GM21717 (cell line): ENCODE data around the gene PRPF40A.
"Not testable (repeated sequence)": the region's sequence is repeated elsewhere in the genome, so short reads cannot be mapped to it uniquely, and the experiment has no call there.

Experiments used
- ATAC-seq: cut with Tn5 transposase; IDR thresholded peaks from one replicate; pipeline ENCODE4 v1.9.1; 2021; ENCODE audit warnings: mild to moderate bottlenecking, moderate library complexity; ENCODE audit not compliant: unreplicated experiment

Gene PRPF40A

GRCh38 chr2:152717228-152718075 lies at the start of gene PRPF40A:
PRPF40A (minus strand) TSS chr2:152717461; CDS start chr2:152717439, 22 bp downstream.
- peak; percentile 69 for ATAC-seq

GRCh38 chr2:152766928-152767327 lies 49.7 kb upstream of the PRPF40A start:
- ATAC-seq, result no peak

GRCh38 chr2:152763651-152764050 lies 46.4 kb upstream of the PRPF40A start:
- no peak for ATAC-seq

GRCh38 chr2:152763208-152763607 lies 45.9 kb upstream of the PRPF40A start:
- not testable (repeated sequence) for ATAC-seq

- ATAC-seq, result no peak
Observed at GRCh38 chr2:152762202-152762601, 44.9 kb upstream of the PRPF40A start.

- no peak for ATAC-seq
Observed at GRCh38 chr2:152761214-152761613, 44.0 kb upstream of the PRPF40A start.

GRCh38 chr2:152759290-152760072 lies 42.2 kb upstream of the PRPF40A start:
- ATAC-seq, result no peak

- ATAC-seq, result no peak
Observed at GRCh38 chr2:152755029-152755428, 37.8 kb upstream of the PRPF40A start.

- ATAC-seq, result not testable (repeated sequence)
Observed at GRCh38 chr2:152747751-152748150, 30.5 kb upstream of the PRPF40A start.

- ATAC-seq, result peak; percentile 72
Observed at GRCh38 chr2:152743002-152743401, 25.7 kb upstream of the PRPF40A start.

GRCh38 chr2:152740743-152741328 lies 23.6 kb upstream of the PRPF40A start:
- peak; percentile 80 for ATAC-seq

GRCh38 chr2:152739705-152740104 lies 22.4 kb upstream of the PRPF40A start:
- ATAC-seq, result not testable (repeated sequence)

GRCh38 chr2:152738438-152738837 lies 21.2 kb upstream of the PRPF40A start:
- no peak for ATAC-seq

- ATAC-seq, result not testable (repeated sequence)
Observed at GRCh38 chr2:152737509-152737908, 20.2 kb upstream of the PRPF40A start.

GRCh38 chr2:152730591-152731333 lies 13.5 kb upstream of the PRPF40A start:
- ATAC-seq, result peak; percentile 91

GRCh38 chr2:152729844-152730243 lies 12.6 kb upstream of the PRPF40A start:
- no peak for ATAC-seq

- no peak for ATAC-seq
Observed at GRCh38 chr2:152723918-152724317, 6.7 kb upstream of the PRPF40A start.

- not testable (repeated sequence) for ATAC-seq
Observed at GRCh38 chr2:152722639-152723038, 5.4 kb upstream of the PRPF40A start.

GRCh38 chr2:152720794-152721193 lies 3.5 kb upstream of the PRPF40A start:
- ATAC-seq, result no peak

- peak; percentile 36 for ATAC-seq
Observed at GRCh38 chr2:152718909-152719645, 1.8 kb upstream of the PRPF40A start.
